Heart left ventricle (tissue), 13 donors: ENCODE results near the gene OCIAD1.

Experiments used
- CTCF ChIP-seq, 12 donors: fragments of 200-600 bp; sonication (generic) in 4 of 12; IDR thresholded peaks; one replicate each; pipeline versions ENCODE4 v1.5.0 to v1.8.0; 2018 to 2022; ENCODE audit warnings: antibody characterized with exemption in 12 of 12, mild to moderate bottlenecking in 5 of 12
- POLR2A ChIP-seq, 2 donors: fragments of 450-650 bp; IDR thresholded peaks; one replicate each; pipeline ENCODE4 v1.6.1; 2017; ENCODE audit warnings: antibody characterized with exemption in 2 of 2, mild to moderate bottlenecking in 2 of 2, moderate library complexity in 2 of 2
- donor health status: ischemic (EF 13 %, LVEDD 7.1; RV severe dilation, severe dysfunction).
- donor health status: DM: no; HTN: yes; CAD: no.
- donor health status: DM: no; HTN: no; CAD: no.
- donor health status: ischemic (EF 25% LVEDD 6.9; RV normal size, moderate dysfunction).
- donor health status: ischemic (EF 25% LVEDD 5.7; RV mildly dilated, moderate dysfunction).
- donor health status: ischemic (EF 35%, LVEDD 5.7; RV mildly dilated, moderate dysfunction).
- donor health status: nonischemic (EF 11% LVEDD 7.7; RV severe dilation, severe dysfunction).
- donor health status: DM: yes; HTN: yes; CAD: no.
- donor health status: PGD.
- donor health status: ischemic (EF 29% LVEDD 5.4; RV normal size, mild dysfunction).
- donor health status: nonischemic (EF 23%, LVEDD 6.1; RV moderate dilation, normal function).

- no peak for TF ChIP-seq CTCF (IDR thresholded peaks at IDR 0.05)
- no peak for TF ChIP-seq POLR2A (IDR thresholded peaks at IDR 0.05)
These were observed 38.4 kb upstream of the OCIAD1 start for GRCh38 chr4:48792348-48793006.
